ENCODE results near the gene MRPL38. TPM values are rescaled to one million over a fixed set of nuclear protein-coding genes. Genes with fewer than 3 reads are reported as not detected.
A peak's percentile ranks its signal among the peaks of the same experiment; 100 is the strongest.

MRPL38 gene
- total and polyA plus RNA-seq, 2 donors from 2014 or later: 89.8 to 114 TPM

DNA sequence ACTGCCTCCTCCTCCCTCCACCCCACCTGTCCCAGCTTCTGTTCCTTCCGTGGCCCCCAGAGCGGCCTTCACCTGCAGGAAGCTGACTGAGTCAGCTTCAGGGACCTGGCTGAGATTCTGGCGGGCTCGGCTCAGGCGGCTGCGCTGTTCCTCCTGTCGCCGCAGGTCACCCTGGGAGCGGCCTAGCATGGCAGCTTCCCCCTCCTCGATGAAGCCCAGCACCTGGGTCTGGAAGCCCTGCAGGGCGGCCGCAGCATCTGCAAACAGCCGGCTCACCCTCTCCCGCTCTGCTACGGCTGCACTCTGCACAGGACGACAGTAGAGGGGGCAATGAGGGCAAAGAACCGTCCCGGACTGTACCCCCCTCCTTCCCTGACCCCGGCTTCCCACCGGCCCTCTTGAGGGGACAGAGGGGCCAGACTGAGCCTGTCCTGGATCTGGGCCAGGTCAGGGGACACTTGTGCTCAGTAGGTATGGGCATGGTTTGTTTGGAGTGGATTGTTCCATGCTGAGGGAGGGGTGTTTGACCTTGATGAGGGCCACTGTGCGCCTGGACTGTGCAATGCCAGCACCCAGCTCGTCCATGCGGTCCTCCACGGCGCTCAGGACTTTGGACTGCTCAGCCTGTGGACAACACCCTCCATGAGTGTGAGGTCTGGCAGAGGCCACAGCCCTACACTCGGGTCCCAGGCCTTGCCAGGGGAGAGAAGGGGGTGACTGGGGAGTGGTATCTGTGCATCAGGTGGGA is 28.3 kb downstream of the MRPL38 start:
- TF ChIP-seq, protein P1, sequence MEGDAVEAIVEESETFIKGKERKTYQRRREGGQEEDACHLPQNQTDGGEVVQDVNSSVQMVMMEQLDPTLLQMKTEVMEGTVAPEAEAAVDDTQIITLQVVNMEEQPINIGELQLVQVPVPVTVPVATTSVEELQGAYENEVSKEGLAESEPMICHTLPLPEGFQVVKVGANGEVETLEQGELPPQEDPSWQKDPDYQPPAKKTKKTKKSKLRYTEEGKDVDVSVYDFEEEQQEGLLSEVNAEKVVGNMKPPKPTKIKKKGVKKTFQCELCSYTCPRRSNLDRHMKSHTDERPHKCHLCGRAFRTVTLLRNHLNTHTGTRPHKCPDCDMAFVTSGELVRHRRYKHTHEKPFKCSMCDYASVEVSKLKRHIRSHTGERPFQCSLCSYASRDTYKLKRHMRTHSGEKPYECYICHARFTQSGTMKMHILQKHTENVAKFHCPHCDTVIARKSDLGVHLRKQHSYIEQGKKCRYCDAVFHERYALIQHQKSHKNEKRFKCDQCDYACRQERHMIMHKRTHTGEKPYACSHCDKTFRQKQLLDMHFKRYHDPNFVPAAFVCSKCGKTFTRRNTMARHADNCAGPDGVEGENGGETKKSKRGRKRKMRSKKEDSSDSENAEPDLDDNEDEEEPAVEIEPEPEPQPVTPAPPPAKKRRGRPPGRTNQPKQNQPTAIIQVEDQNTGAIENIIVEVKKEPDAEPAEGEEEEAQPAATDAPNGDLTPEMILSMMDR (IDR thresholded peaks at IDR 0.05; ENCODE audit: borderline replicate concordance, extremely low read depth, insufficient read depth): no peak
- Histone ChIP-seq H3K4me3 (ENCODE audit: low read length in 3 of 3) (peak overlapping the region in 2 of 3 donors; percentile 66 to 72), H3K4me1 (ENCODE audit: control insufficient read depth in 2 of 3, insufficient read depth in 2 of 3, low read depth in 1 of 3, low read length in 3 of 3) (peaks cover 0 to 36% (median 27%) of the 10 kb centered on the region in 3 donors), H3K9ac (ENCODE audit: low read length in 3 of 3) (peak overlapping the region in 2 of 3 donors; percentile 56 to 83), H3K27me3 (ENCODE audit: control insufficient read depth, insufficient read depth, low read length) (no peaks in the 10 kb centered on the region), H3K27ac (ENCODE audit: low read depth in 2 of 2, low read length in 2 of 2) (peak overlapping the region; percentile 95 to 96), H3K9me3 (ENCODE audit: control insufficient read depth in 2 of 3, insufficient read depth in 1 of 3, low read length in 3 of 3) (no peaks in the 10 kb centered on the region), H3K36me3 (ENCODE audit: control insufficient read depth in 2 of 3, insufficient read depth in 3 of 3, low read length in 3 of 3) (peaks cover 0 to 7% (median 0%) of the 10 kb centered on the region in 3 donors)
- DNase-seq: peak in 4 of 5 donors; percentile 45 to 78 (median 60)
- intact Hi-C loops (cut with DNase I): no loop called here
- no peak for FAIRE-seq

DNA sequence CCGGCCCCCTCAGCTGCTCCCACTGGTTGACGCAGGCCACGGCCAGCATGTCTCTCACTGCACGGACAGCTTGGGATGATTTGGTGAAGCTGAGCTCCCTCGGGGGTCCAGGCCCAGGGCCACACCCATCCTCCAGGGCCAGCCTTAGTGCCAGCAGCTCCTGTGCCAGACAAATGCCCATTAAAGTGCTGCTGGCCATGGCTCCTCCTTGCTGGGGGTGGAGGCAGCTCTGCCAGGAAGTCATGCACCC is 28.8 kb downstream of the MRPL38 start:
- Histone ChIP-seq H3K36me3 (ENCODE audit: control insufficient read depth in 2 of 3, insufficient read depth in 3 of 3, low read length in 3 of 3) (peaks cover 0 to 7% (median 0%) of the 10 kb centered on the region in 3 donors), H3K4me3 (ENCODE audit: low read length in 3 of 3) (peak overlapping the region in 1 of 3 donors; percentile 66), H3K27ac (ENCODE audit: low read depth in 2 of 2, low read length in 2 of 2) (peak overlapping the region; percentile 95 to 96), H3K4me1 (ENCODE audit: control insufficient read depth in 2 of 3, insufficient read depth in 2 of 3, low read depth in 1 of 3, low read length in 3 of 3) (peaks cover 0 to 36% (median 27%) of the 10 kb centered on the region in 3 donors), H3K9me3 (ENCODE audit: control insufficient read depth in 2 of 3, insufficient read depth in 1 of 3, low read length in 3 of 3) (no peaks in the 10 kb centered on the region), H3K27me3 (ENCODE audit: control insufficient read depth, insufficient read depth, low read length) (no peaks in the 10 kb centered on the region), H3K9ac (ENCODE audit: low read length in 3 of 3) (peak overlapping the region in 1 of 3 donors; percentile 41)
- DNase-seq: peak in 1 of 5 donors; percentile 97
- TF ChIP-seq, protein P1 (IDR thresholded peaks at IDR 0.05; ENCODE audit: borderline replicate concordance, extremely low read depth, insufficient read depth): no peak
- intact Hi-C loops (cut with DNase I): no loop called here
- no peak for FAIRE-seq

DNA sequence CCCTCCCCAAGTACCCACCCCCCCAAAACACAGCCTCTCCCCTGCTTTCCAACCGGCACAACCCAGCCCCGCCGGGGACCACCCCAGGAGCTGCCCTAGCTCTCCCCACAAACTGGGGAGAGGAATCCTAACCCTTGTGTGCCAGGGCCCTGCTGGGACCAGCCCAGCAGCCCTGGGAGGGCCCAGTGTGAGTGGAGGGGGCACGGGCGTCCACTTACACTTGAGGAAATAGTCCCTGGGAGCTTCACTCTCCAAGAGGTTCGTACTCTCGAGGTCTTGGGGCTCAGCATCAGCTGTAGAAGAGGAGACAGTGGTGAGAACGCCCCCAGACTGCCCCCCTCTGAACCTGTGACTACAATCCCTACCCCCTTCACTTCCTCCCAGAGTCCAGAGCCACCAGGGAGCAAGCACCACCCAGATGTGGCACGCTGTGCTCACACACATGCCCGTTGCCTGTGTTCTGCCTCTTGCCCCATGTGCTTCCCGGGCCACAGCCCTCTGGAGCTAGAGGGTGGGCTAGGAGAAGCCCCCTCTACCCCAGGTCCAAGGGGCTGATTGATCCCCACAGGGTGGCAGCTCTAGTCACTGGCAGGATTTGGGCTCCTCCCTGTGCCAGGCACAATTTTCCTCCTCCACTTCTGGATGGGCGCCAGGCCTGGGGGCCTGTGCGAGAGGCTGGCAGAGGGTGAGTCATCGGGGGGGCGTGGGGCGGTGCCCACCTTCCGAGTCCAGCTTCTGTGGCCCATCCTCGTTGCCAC is 29.3 kb downstream of the MRPL38 start:
- DNase-seq (peak in 1 of 5 donors; percentile 61), FAIRE-seq (no peak)
- no peaks in the 10 kb centered on the region for H3K9me3 ChIP-seq (ENCODE audit: control insufficient read depth in 2 of 3, insufficient read depth in 1 of 3, low read length in 3 of 3)
- TF ChIP-seq, protein P1 (IDR thresholded peaks at IDR 0.05; ENCODE audit: borderline replicate concordance, extremely low read depth, insufficient read depth): no peak
- no peaks in the 10 kb centered on the region for H3K27me3 ChIP-seq (ENCODE audit: control insufficient read depth, insufficient read depth, low read length)
- H3K36me3 ChIP-seq (ENCODE audit: control insufficient read depth in 2 of 3, insufficient read depth in 3 of 3, low read length in 3 of 3): peaks cover 0 to 7% (median 0%) of the 10 kb centered on the region in 3 donors
- peak overlapping the region in 1 of 3 donors; percentile 66 for H3K4me3 ChIP-seq (ENCODE audit: low read length in 3 of 3)
- H3K9ac ChIP-seq (ENCODE audit: low read length in 3 of 3): peak overlapping the region in 1 of 3 donors; percentile 41
- intact Hi-C loops (cut with DNase I): no loop called here
- H3K27ac ChIP-seq (ENCODE audit: low read depth in 2 of 2, low read length in 2 of 2): peak overlapping the region; percentile 95 to 96
- H3K4me1 ChIP-seq (ENCODE audit: control insufficient read depth in 2 of 3, insufficient read depth in 2 of 3, low read depth in 1 of 3, low read length in 3 of 3): peaks cover 0 to 36% (median 27%) of the 10 kb centered on the region in 3 donors

All from kidney (tissue), 14 donors.